NB4 (cell line): ENCODE measurements around the gene EBF4.

Experiments used
- DNase-seq: peaks from one replicate; pipeline ENCODE4 v3.0.0; 2010; ENCODE audit warnings: low read depth
- H3K4me3 ChIP-seq: one replicate; pipeline ENCODE4 v1.5.1; 2011; ENCODE audit warnings: mild to moderate bottlenecking, low read depth, low read length, moderate library complexity
- CTCF ChIP-seq: IDR thresholded peaks from one replicate; pipeline ENCODE4 v1.5.1; 2012; ENCODE audit warnings: low read depth, low read length
- MYC ChIP-seq: IDR thresholded peaks from 2 replicates; pipeline ENCODE4 v1.6.1; 2011; ENCODE audit warnings: low read depth, low read length
- POLR2A ChIP-seq: IDR thresholded peaks from 2 replicates; pipeline ENCODE4 v1.6.1; 2011; ENCODE audit warnings: mild to moderate bottlenecking; ENCODE audit not compliant: insufficient read length; ENCODE audit errors: extremely low read depth
- TF ChIP-seq, protein P1 (sequence below): IDR thresholded peaks from 2 replicates; pipeline ENCODE4 v1.6.1; 2011; ENCODE audit warnings: low read depth, low read length

EBF4 gene

GRCh38 chr20:2756056-2756611, 63.6 kb downstream of the EBF4 start:
- DNase-seq, result peak; percentile 56
- H3K4me3 ChIP-seq, result no peak overlapping the region
- TF ChIP-seq, protein P1, sequence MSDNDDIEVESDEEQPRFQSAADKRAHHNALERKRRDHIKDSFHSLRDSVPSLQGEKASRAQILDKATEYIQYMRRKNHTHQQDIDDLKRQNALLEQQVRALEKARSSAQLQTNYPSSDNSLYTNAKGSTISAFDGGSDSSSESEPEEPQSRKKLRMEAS, result 0 out of 2 replicates have a peak, but pooled peaks have one; percentile 42
- TF ChIP-seq POLR2A (no peak), MYC (no peak), CTCF (peak; percentile 53)

DNA sequence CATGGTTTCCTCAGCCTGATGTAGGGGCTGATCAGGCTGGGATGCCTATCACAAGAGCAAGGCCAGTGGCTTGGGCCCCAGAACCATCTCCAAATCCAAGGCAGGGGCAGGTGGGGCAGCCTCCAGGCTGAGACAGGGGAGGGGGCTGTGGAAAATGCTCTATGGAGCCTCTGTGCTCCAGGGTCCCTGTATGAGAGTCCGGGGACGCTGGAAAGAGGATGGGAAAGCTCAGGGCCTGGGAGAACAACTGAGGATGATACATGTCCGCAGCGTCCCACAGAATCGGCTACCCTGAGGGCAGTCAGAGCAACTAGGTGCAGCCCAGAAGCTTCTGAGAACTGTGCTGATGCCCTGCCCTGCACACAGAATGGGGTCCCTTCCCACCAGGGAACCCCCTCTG, 64.4 kb downstream of the EBF4 start:
- H3K4me3 ChIP-seq, result no peak overlapping the region
- TF ChIP-seq CTCF, result no peak
- DNase-seq, result no peak

GRCh38 chr20:2757969-2758368, 65.4 kb downstream of the EBF4 start:
- no peak overlapping the region for H3K4me3 ChIP-seq
- TF ChIP-seq CTCF (no peak), POLR2A (no peak), MYC (no peak)
- TF ChIP-seq, protein P1, result no peak
- no peak for DNase-seq

GRCh38 chr20:2759143-2759542, 66.6 kb downstream of the EBF4 start:
- TF ChIP-seq, protein P1, result no peak
- TF ChIP-seq POLR2A (no peak), CTCF (no peak), MYC (no peak)
- H3K4me3 ChIP-seq, result no peak overlapping the region
- no peak for DNase-seq

DNA sequence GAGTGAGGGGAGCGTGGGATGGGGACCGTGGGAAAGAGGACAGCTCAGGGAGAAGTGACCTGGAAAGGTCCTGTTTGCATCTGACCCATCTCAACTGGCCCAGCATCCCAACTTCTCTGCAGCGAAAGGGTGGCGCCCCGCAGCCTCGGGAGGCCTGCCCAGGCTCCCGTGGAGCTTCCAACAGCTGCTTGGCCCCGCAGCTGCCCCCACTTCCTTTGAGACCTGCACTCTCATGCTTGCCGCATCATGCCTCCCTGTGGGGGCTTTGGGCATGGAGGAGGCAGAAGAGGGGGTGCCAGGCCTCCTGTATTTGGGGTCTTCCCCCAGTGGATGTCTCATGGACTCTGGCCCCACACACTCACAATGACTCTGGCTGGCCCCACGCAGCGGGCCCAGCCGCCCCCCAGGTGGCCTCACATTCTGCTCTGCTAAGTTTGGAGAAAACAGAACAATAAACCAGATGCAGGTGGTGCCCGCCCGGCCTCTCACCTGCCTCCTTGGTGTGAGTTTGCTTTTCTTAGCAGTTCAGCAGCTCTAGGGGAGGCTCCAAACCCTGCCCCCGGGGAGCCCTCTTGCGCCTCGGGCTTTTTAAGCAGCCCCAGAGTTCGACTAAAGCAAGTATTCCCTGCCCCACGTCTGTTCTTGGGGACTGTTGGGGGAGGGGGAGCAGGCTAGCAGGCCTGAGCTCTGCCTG, 67.2 kb downstream of the EBF4 start:
- no peak overlapping the region for H3K4me3 ChIP-seq
- no peak for DNase-seq

More for the DNA sequence above, 67.2 kb downstream of the EBF4 start:
- TF ChIP-seq MYC (no peak), CTCF (no peak)
